H1 (cell line): ENCODE measurements around the gene PPA2. TPM values are rescaled to one million over a fixed set of nuclear protein-coding genes. Genes with fewer than 3 reads are reported as not detected.

ENCODE experiments used
- CTCF ChIA-PET: fragments of 300-600 bp; sonication (Branson Sonifier 250); formaldehyde crosslinking; loops from one replicate; lab custom pipeline; 2021; ENCODE audit not compliant: partially characterized antibody; lab: Charles Lee
- POLR2A ChIA-PET: fragments of 300-600 bp; sonication (Branson Sonifier 250); formaldehyde crosslinking; loops from one replicate; lab custom pipeline; 2021; ENCODE audit warnings: inconsistent platforms; ENCODE audit not compliant: partially characterized antibody; lab: Charles Lee
- DNase-seq, 2 experiments: peaks; one replicate each; pipeline versions ENCODE4 v3.0.0 to v3.0.0-alpha.2; 2010 to 2022; ENCODE audit warnings: low spot score in 2 of 2, low read depth in 1 of 2, mixed read lengths in 1 of 2
- FAIRE-seq: peaks from 2 replicates; lab custom pipeline; 2011; peaks lifted over from hg19 to GRCh38; lab: Jason Lieb, UNC
- H2AFZ ChIP-seq: 2 replicates; pipeline ENCODE4 v1.8.1; 2012; ENCODE audit warnings: low read length, inconsistent platforms
- H2AK5ac ChIP-seq: 2 replicates; pipeline ENCODE4 v1.6.1; 2013; ENCODE audit warnings: low read depth, low read length
- H2BK120ac ChIP-seq: replicated peaks from 2 replicates; pipeline ENCODE3; 2013; ENCODE audit warnings: low read depth, low read length, inconsistent platforms
- H2BK12ac ChIP-seq: 2 replicates; pipeline ENCODE4 v1.6.1; 2013; ENCODE audit warnings: low read depth, low read length
- H2BK15ac ChIP-seq: 2 replicates; pipeline ENCODE4 v1.6.1; 2013; ENCODE audit warnings: low read length
- H2BK20ac ChIP-seq: 2 replicates; pipeline ENCODE4 v1.6.1; 2013; ENCODE audit warnings: low read length
- H2BK5ac ChIP-seq: 2 replicates; pipeline ENCODE4 v1.6.1; 2013; ENCODE audit warnings: low read depth, low read length
- H3K14ac ChIP-seq: 2 replicates; pipeline ENCODE4 v1.6.1; 2013; ENCODE audit warnings: inconsistent platforms; ENCODE audit not compliant: insufficient read length
- H3K18ac ChIP-seq: 2 replicates; pipeline ENCODE4 v1.6.1; 2013; ENCODE audit warnings: low read length; ENCODE audit errors: extremely low read depth
- H3K23ac ChIP-seq: 2 replicates; pipeline ENCODE4 v1.6.1; 2013; ENCODE audit warnings: inconsistent platforms; ENCODE audit not compliant: insufficient read length
- H3K23me2 ChIP-seq: 2 replicates; pipeline ENCODE4 v1.6.1; 2013; ENCODE audit warnings: low read depth, low read length
- H3K27ac ChIP-seq: 2 replicates; pipeline ENCODE4 v1.6.1; 2011; ENCODE audit warnings: low read depth, low read length, inconsistent platforms
- H3K27me3 ChIP-seq, 4 experiments: replicated peaks in 1 of 4; 1 replicate in 1 of 4; 2 replicates in 3 of 4; pipeline versions ENCODE4 v1.6.1 to v1.8.1; 2011 to 2013; ENCODE audit warnings: low read length in 3 of 4, mild to moderate bottlenecking in 3 of 4, inconsistent platforms in 2 of 4, mixed read lengths in 2 of 4, moderate library complexity in 1 of 4; ENCODE audit not compliant: control insufficient read depth in 3 of 4, insufficient read depth in 3 of 4; ENCODE audit errors: extremely low read depth in 1 of 4
- H3K36me3 ChIP-seq, 4 experiments: 2 replicates each; pipeline versions ENCODE4 v1.6.1 to v1.8.1; 2011 to 2013; ENCODE audit warnings: mild to moderate bottlenecking in 4 of 4, low read length in 3 of 4, moderate library complexity in 2 of 4, control low read depth in 1 of 4, inconsistent platforms in 1 of 4; ENCODE audit not compliant: insufficient read depth in 4 of 4, control insufficient read depth in 2 of 4
- H3K4ac ChIP-seq: replicated peaks from 2 replicates; pipeline ENCODE3; 2013; ENCODE audit warnings: low read length, low read depth, mixed read lengths, inconsistent platforms; ENCODE audit not compliant: insufficient read length
- H3K4me1 ChIP-seq, 4 experiments: replicated peaks in 1 of 4; 1 replicate in 1 of 4; 2 replicates in 3 of 4; pipeline versions ENCODE4 v1.6.1 to v1.8.1; 2011 to 2013; ENCODE audit warnings: low read length in 3 of 4, inconsistent platforms in 2 of 4, mixed read lengths in 1 of 4; ENCODE audit not compliant: insufficient read depth in 4 of 4, control insufficient read depth in 3 of 4
- H3K4me2 ChIP-seq, 2 experiments: 2 replicates each; pipeline versions ENCODE4 v1.6.1 to v1.8.1; 2011 to 2013; ENCODE audit warnings: low read depth in 2 of 2, low read length in 2 of 2, control low read depth in 1 of 2, inconsistent platforms in 1 of 2, mild to moderate bottlenecking in 1 of 2; ENCODE audit not compliant: insufficient read depth in 1 of 2
- H3K4me3 ChIP-seq, 4 experiments: fragments of 200-600, 300-600 bp in 1 of 4; sonication (generic), shearing (Covaris generic), sonication (Bioruptor Twin) in 1 of 4; 2 replicates each; pipeline versions ENCODE4 v1.5.1 to v1.8.1; 2011 to 2016; ENCODE audit warnings: low read length in 4 of 4, low read depth in 3 of 4, control low read depth in 2 of 4, inconsistent platforms in 2 of 4, mild to moderate bottlenecking in 2 of 4, mixed read lengths in 1 of 4, moderate library complexity in 1 of 4; ENCODE audit not compliant: insufficient read depth in 2 of 4; ENCODE audit errors: extremely low read depth in 1 of 4
- H3K56ac ChIP-seq: replicated peaks from 2 replicates; pipeline ENCODE3; 2013; ENCODE audit warnings: low read depth, mild to moderate bottlenecking, mixed read lengths, low read length, inconsistent platforms; ENCODE audit not compliant: insufficient read length
- H3K79me1 ChIP-seq: 2 replicates; pipeline ENCODE4 v1.6.1; 2013; ENCODE audit warnings: low read depth, low read length, control low read depth
- H3K79me2 ChIP-seq, 2 experiments: 2 replicates each; pipeline versions ENCODE4 v1.6.1 to v1.8.1; 2012 to 2013; ENCODE audit warnings: low read length in 2 of 2, mild to moderate bottlenecking in 2 of 2, inconsistent platforms in 1 of 2; ENCODE audit not compliant: insufficient read depth in 2 of 2, control insufficient read depth in 1 of 2
- H3K9ac ChIP-seq, 4 experiments: replicated peaks in 1 of 4; 1 replicate in 1 of 4; 2 replicates in 3 of 4; pipeline versions ENCODE4 v1.6.1 to v1.8.1; 2011 to 2013; ENCODE audit warnings: low read depth in 3 of 4, low read length in 3 of 4, control low read depth in 2 of 4, mild to moderate bottlenecking in 2 of 4, moderate library complexity in 2 of 4, inconsistent platforms in 1 of 4; ENCODE audit errors: extremely low read depth in 1 of 4
- H3K9me3 ChIP-seq, 2 experiments: 2 replicates each; pipeline versions ENCODE4 v1.6.1 to v1.8.1; 2012 to 2013; ENCODE audit warnings: mild to moderate bottlenecking in 2 of 2, moderate library complexity in 2 of 2, control low read depth in 1 of 2, inconsistent platforms in 1 of 2, low read depth in 1 of 2, low read length in 1 of 2, mixed read lengths in 1 of 2; ENCODE audit not compliant: insufficient read depth in 2 of 2
- H4K20me1 ChIP-seq, 2 experiments: replicated peaks in 1 of 2; 2 replicates each; pipeline versions ENCODE3 to v1.8.1; 2011 to 2013; ENCODE audit warnings: inconsistent platforms in 2 of 2, low read length in 2 of 2, mild to moderate bottlenecking in 1 of 2; ENCODE audit not compliant: insufficient read depth in 2 of 2, control insufficient read depth in 1 of 2
- H4K5ac ChIP-seq: 2 replicates; pipeline ENCODE4 v1.6.1; 2013; ENCODE audit warnings: low read length, low read depth, mixed read lengths, inconsistent platforms; ENCODE audit not compliant: insufficient read length
- H4K8ac ChIP-seq: 2 replicates; pipeline ENCODE4 v1.8.0; 2013; ENCODE audit warnings: mild to moderate bottlenecking, moderate library complexity, low read length, inconsistent platforms; ENCODE audit not compliant: insufficient read depth; ENCODE audit errors: extremely low read depth
- H4K91ac ChIP-seq: replicated peaks from 2 replicates; pipeline ENCODE3; 2013; ENCODE audit warnings: low read length, mixed read lengths, inconsistent platforms; ENCODE audit not compliant: insufficient read length
- HDAC2 ChIP-seq, 2 experiments: fragments of 300-600 bp in 1 of 2; sonication (generic) in 1 of 2; IDR thresholded peaks; 2 replicates each; pipeline ENCODE4 v1.6.1; 2011 to 2012; ENCODE audit warnings: low read depth in 2 of 2, low read length in 2 of 2, mild to moderate bottlenecking in 2 of 2, moderate library complexity in 2 of 2, borderline replicate concordance in 1 of 2, inconsistent platforms in 1 of 2
- KDM4A ChIP-seq: IDR thresholded peaks from one replicate; pipeline ENCODE4 v1.7.1; 2012; ENCODE audit warnings: low read depth, mild to moderate bottlenecking, moderate library complexity, low read length, inconsistent platforms; ENCODE audit not compliant: severe bottlenecking
- MAFK ChIP-seq: IDR thresholded peaks from 2 replicates; pipeline ENCODE4 v1.6.1; 2012; ENCODE audit warnings: low read depth, mild to moderate bottlenecking, improper control_type of control experiment, low read length
- RFX5 ChIP-seq: IDR thresholded peaks from 2 replicates; pipeline ENCODE4 v1.6.1; 2011; ENCODE audit warnings: low read depth, low read length, improper control_type of control experiment, borderline replicate concordance
- RXRA ChIP-seq: IDR thresholded peaks from 2 replicates; pipeline ENCODE4 v1.6.1; 2011; ENCODE audit warnings: low read depth, mild to moderate bottlenecking, low read length, moderate library complexity; ENCODE audit not compliant: insufficient read depth
- SAP30 ChIP-seq: fragments of 300-600 bp; sonication (generic); IDR thresholded peaks from 2 replicates; pipeline ENCODE4 v1.7.1; 2012; ENCODE audit warnings: low read length, moderate library complexity, mild to moderate bottlenecking, inconsistent platforms; ENCODE audit not compliant: insufficient read depth, insufficient replicate concordance
- SP1 ChIP-seq: IDR thresholded peaks from 2 replicates; pipeline ENCODE4 v1.6.1; 2011; ENCODE audit warnings: low read depth, low read length
- TAF1 ChIP-seq: IDR thresholded peaks from 2 replicates; pipeline ENCODE4 v1.6.1; 2011; ENCODE audit warnings: mild to moderate bottlenecking, low read depth, low read length
- TCF12 ChIP-seq: IDR thresholded peaks from 2 replicates; pipeline ENCODE4 v1.6.1; 2011; ENCODE audit warnings: low read depth, mild to moderate bottlenecking, low read length
- WGBS, 2 experiments: shearing (Covaris generic) in 1 of 2; methylation state at CpG; one replicate each; pipeline versions ENCODE4 v1.1.6 to v1.1.7; 2013 to 2015; ENCODE audit warnings: low lambda C conversion rate in 2 of 2, mixed read lengths in 2 of 2, inconsistent platforms in 1 of 2, low coverage in 1 of 2, missing lambda C conversion rate in 1 of 2; ENCODE audit not compliant: insufficient replicate concordance in 2 of 2, insufficient coverage in 1 of 2, insufficient read length in 1 of 2; ENCODE audit errors: extremely low coverage in 1 of 2, missing lambda C conversion rate in 1 of 2; 5-methylcytosine and 5-hydroxymethylcytosine counted together
- polyA plus RNA-seq, 7 experiments: library from polyadenylated mRNA; depleted of rRNA in 3 of 7; stranded (reverse) in 5 of 7; unstranded in 2 of 7; fragments of >200 nt in 5 of 7; fragments of 200-250 nt in 2 of 7; gene quantifications; 1 replicate in 5 of 7; 2 replicates in 1 of 7; 4 replicates in 1 of 7; pipeline versions ENCODE4 v1.2.1 to v1.2.3, GENCODE V29; 2011 to 2013; ENCODE audit warnings: missing spikeins in 2 of 7, mixed read lengths in 2 of 7
- total RNA-seq: library from RNA; stranded (reverse); fragmentation: NEBNext Ultra II Directional; extraction: Animal tissue kit (Norgen Biotek cat#: 25700); gene quantifications from 2 replicates; pipeline ENCODE4 v1.2.1, GENCODE V29; 2021
- TF ChIP-seq, protein P1 (sequence below): IDR thresholded peaks from 2 replicates; pipeline ENCODE4 v1.6.1; 2012; ENCODE audit warnings: inconsistent platforms

Gene PPA2
- total and polyA plus RNA-seq, 2 of the 8 experiments (the other 6 are each of a cell fraction or from before 2014, with no cell fraction given): 24.9 to 62.7 TPM

- peaks cover 0 to 4% (median 0%) of the 10 kb centered on the region in 4 experiments; a peak in 1 of 8 replicates for H3K36me3 ChIP-seq
- H3K4me3 ChIP-seq: no peak overlapping the region
- H2BK120ac ChIP-seq: no peak overlapping the region
- H3K27me3 ChIP-seq: no peaks in the 10 kb centered on the region
- H2BK15ac ChIP-seq: no peak overlapping the region
- TF ChIP-seq SAP30: no peak
- TF ChIP-seq RFX5: no peak
- TF ChIP-seq KDM4A: no peak
- no peak for TF ChIP-seq TAF1
- TF ChIP-seq RXRA: no peak
- no peak for TF ChIP-seq HDAC2 (IDR thresholded peaks at IDR 0.05; ENCODE audit: borderline replicate concordance in 1 of 2, low read depth in 2 of 2, low read length in 2 of 2)
- no peak for TF ChIP-seq SP1
- TF ChIP-seq, protein P1, sequence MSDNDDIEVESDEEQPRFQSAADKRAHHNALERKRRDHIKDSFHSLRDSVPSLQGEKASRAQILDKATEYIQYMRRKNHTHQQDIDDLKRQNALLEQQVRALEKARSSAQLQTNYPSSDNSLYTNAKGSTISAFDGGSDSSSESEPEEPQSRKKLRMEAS: no peak
- no peak for TF ChIP-seq TCF12
- no peak for TF ChIP-seq MAFK
- FAIRE-seq (no peak), DNase-seq (no peak)
- no peak overlapping the region for H2AFZ ChIP-seq
- H2BK12ac ChIP-seq: no peak overlapping the region
- no peak overlapping the region for H3K23ac ChIP-seq
- no peak overlapping the region for H4K91ac ChIP-seq
- no peak overlapping the region for H3K4me2 ChIP-seq
- H2AK5ac ChIP-seq: no peak overlapping the region
- no peaks in the 10 kb centered on the region for H4K20me1 ChIP-seq
- no peaks in the 10 kb centered on the region for H3K23me2 ChIP-seq
- ChIA-PET POLR2A (no interaction called here), CTCF (no interaction called here)
- no peak overlapping the region for H3K14ac ChIP-seq
- no peak overlapping the region for H2BK20ac ChIP-seq
- H4K5ac ChIP-seq: no peak overlapping the region
- no peak overlapping the region for H2BK5ac ChIP-seq
- H3K9me3 ChIP-seq: no peaks in the 10 kb centered on the region; a peak in 1 of 4 replicates
- peaks cover 0 to 2% (median 0%) of the 10 kb centered on the region in 4 experiments; a peak in 1 of 7 replicates for H3K4me1 ChIP-seq
- H3K56ac ChIP-seq: no peak overlapping the region
- no peak overlapping the region for H3K27ac ChIP-seq
- no peaks in the 10 kb centered on the region for H3K79me2 ChIP-seq
- 90% methylated on average over 1 of the region's 1 CpG; no CpG with 5 or more reads in 1 of the 2 experiments for WGBS, 2 experiments
- H3K79me1 ChIP-seq: no peaks in the 10 kb centered on the region
- no peak overlapping the region for H3K4ac ChIP-seq
- no peak overlapping the region for H3K9ac ChIP-seq
- H3K18ac ChIP-seq: no peak overlapping the region
- H4K8ac ChIP-seq: no peak overlapping the region
Measured at GRCh38 chr4:105400901-105401677, 72.8 kb downstream of the PPA2 start.
